Lower lobe of right lung (tissue), 2 donors: Measurements from ENCODE around the gene ASIC5. TPM values are rescaled to one million over a fixed set of nuclear protein-coding genes. Genes with fewer than 3 reads are reported as not detected.
A peak's percentile ranks its signal among the peaks of the same experiment; 100 is the strongest.

Source experiments
- ATAC-seq, 2 donors: fragments of 200-7000 bp; cut with Tn5 transposase; one replicate each; pipeline ENCODE4 v1.9.1; 2020 to 2022; ENCODE audit warnings: mild to moderate bottlenecking in 2 of 2, moderate library complexity in 2 of 2
- DNase-seq: peaks from one replicate; pipeline ENCODE4 v3.0.0-alpha.2; 2020
- H3K27ac ChIP-seq: fragments of 200-600 bp; one replicate; pipeline ENCODE4 v1.8.0; 2022
- H3K27me3 ChIP-seq: fragments of 200-600 bp; one replicate; pipeline ENCODE4 v1.8.0; 2022; ENCODE audit warnings: low read depth
- H3K36me3 ChIP-seq: fragments of 200-600 bp; one replicate; pipeline ENCODE4 v1.8.0; 2022; ENCODE audit warnings: mild to moderate bottlenecking
- H3K4me1 ChIP-seq: fragments of 200-600 bp; one replicate; pipeline ENCODE4 v1.8.0; 2022
- H3K4me3 ChIP-seq: fragments of 200-600 bp; one replicate; pipeline ENCODE4 v1.8.0; 2022; ENCODE audit warnings: mild to moderate bottlenecking
- H3K9me3 ChIP-seq: fragments of 200-600 bp; one replicate; pipeline ENCODE4 v1.8.0; 2022
- CTCF ChIP-seq: fragments of 200-600 bp; IDR thresholded peaks from one replicate; pipeline ENCODE4 v1.8.0; 2022; ENCODE audit warnings: antibody characterized with exemption, mild to moderate bottlenecking
- intact Hi-C: fragments of 100-400 bp; cut with DNase I; formaldehyde crosslinking; loops from one replicate; pipeline ENCODE4 v1.11.0; 2022
- total RNA-seq: library from RNA; stranded (reverse); fragmentation: NEBNext Ultra II Directional; extraction: Animal tissue kit (Norgen Biotek cat#: 25700); gene quantifications from one replicate; pipeline ENCODE4 v1.2.1, GENCODE V29; 2021
- donor health status: DM: no; HTN: yes; CAD: no; lungs with severe emphysema.

Gene ASIC5
- total RNA-seq, 1 donor from 2014 or later: not detected

GRCh38 chr4:155854582-155855226, 11.4 kb downstream of the ASIC5 start:
- Histone ChIP-seq H3K4me1 (no peaks in the 10 kb centered on the region), H3K27ac (no peak overlapping the region), H3K9me3 (no peaks in the 10 kb centered on the region), H3K36me3 (no peaks in the 10 kb centered on the region), H3K4me3 (no peak overlapping the region), H3K27me3 (no peaks in the 10 kb centered on the region)
- no peak for TF ChIP-seq CTCF
- ATAC-seq (peak in 1 of 2 donors; percentile 29), DNase-seq (no peak)
- intact Hi-C loops: no loop called here

- intact Hi-C loops: no loop called here
- ATAC-seq (no peak), DNase-seq (no peak)
- Histone ChIP-seq H3K27ac (no peak overlapping the region), H3K9me3 (no peaks in the 10 kb centered on the region), H3K36me3 (no peaks in the 10 kb centered on the region), H3K27me3 (no peaks in the 10 kb centered on the region), H3K4me3 (no peak overlapping the region), H3K4me1 (no peaks in the 10 kb centered on the region)
- no peak for TF ChIP-seq CTCF
Measured at GRCh38 chr4:155853189-155853588, 12.9 kb downstream of the ASIC5 start.

- H3K4me3 ChIP-seq: no peak overlapping the region
- ATAC-seq (no peak), DNase-seq (no peak)
- no peaks in the 10 kb centered on the region for H3K9me3 ChIP-seq
- TF ChIP-seq CTCF: no peak
- H3K4me1 ChIP-seq: no peaks in the 10 kb centered on the region
- H3K27me3 ChIP-seq: no peaks in the 10 kb centered on the region
- intact Hi-C loops: no loop called here
- H3K27ac ChIP-seq: no peak overlapping the region
- H3K36me3 ChIP-seq: no peaks in the 10 kb centered on the region
Measured at GRCh38 chr4:155849042-155849441, 17.0 kb downstream of the ASIC5 start.

GRCh38 chr4:155846929-155847328, 19.1 kb downstream of the ASIC5 start:
- Histone ChIP-seq H3K36me3 (no peaks in the 10 kb centered on the region), H3K4me3 (no peak overlapping the region), H3K27me3 (no peaks in the 10 kb centered on the region), H3K4me1 (no peaks in the 10 kb centered on the region), H3K9me3 (no peaks in the 10 kb centered on the region), H3K27ac (no peak overlapping the region)
- intact Hi-C loops: no loop called here
- no peak for TF ChIP-seq CTCF
- ATAC-seq (no peak), DNase-seq (no peak)

- DNase-seq (no peak), ATAC-seq (no peak)
Measured at GRCh38 chr4:155842080-155842479, 24.0 kb downstream of the ASIC5 start.

More at GRCh38 chr4:155842080-155842479, 24.0 kb downstream of the ASIC5 start:
- no peaks in the 10 kb centered on the region for H3K4me1 ChIP-seq
- no peak overlapping the region for H3K27ac ChIP-seq
- H3K4me3 ChIP-seq: no peak overlapping the region
- intact Hi-C loops: no loop called here
- H3K9me3 ChIP-seq: no peaks in the 10 kb centered on the region
- H3K36me3 ChIP-seq: no peaks in the 10 kb centered on the region
- no peak for TF ChIP-seq CTCF
- no peaks in the 10 kb centered on the region for H3K27me3 ChIP-seq
